GM18498 (cell line): Measurements from ENCODE around the gene SALL1.

ENCODE experiments used
- ATAC-seq: cut with Tn5 transposase; IDR thresholded peaks from one replicate; pipeline ENCODE4 v1.9.1; 2021; ENCODE audit warnings: mild to moderate bottlenecking, moderate library complexity; ENCODE audit not compliant: unreplicated experiment

The SALL1 gene

GRCh38 chr16:51114382-51114781 is 36.7 kb downstream of the SALL1 start:
- no peak for ATAC-seq

- no peak for ATAC-seq
Observed at GRCh38 chr16:51113236-51114125, 37.6 kb downstream of the SALL1 start.

- no peak for ATAC-seq
Observed at GRCh38 chr16:51112323-51112722, 38.7 kb downstream of the SALL1 start.

- no peak for ATAC-seq
Observed at GRCh38 chr16:51111759-51112158, 39.3 kb downstream of the SALL1 start.

DNA sequence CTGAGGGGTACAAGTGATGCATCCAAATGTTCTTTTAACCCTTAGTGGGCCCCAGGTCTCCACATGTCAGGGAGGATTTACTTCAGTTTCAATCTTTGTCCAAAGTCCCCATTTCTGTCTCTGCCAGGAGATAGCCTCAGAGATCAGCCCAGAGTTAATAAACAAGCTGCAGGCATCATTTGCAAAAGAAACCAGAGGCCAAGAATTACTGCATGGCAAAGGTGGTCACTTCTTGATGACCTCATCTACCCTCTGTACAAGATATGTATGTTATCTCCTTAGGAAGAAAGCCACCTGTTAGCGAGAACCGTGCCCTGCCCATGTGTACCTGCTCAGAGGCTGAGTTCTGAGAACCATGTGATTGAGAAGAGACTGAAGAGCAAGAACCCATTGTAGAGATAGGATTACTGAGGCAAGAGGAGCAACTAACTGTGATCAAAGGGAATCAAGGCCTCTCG is 40.3 kb downstream of the SALL1 start:
- no peak for ATAC-seq

DNA sequence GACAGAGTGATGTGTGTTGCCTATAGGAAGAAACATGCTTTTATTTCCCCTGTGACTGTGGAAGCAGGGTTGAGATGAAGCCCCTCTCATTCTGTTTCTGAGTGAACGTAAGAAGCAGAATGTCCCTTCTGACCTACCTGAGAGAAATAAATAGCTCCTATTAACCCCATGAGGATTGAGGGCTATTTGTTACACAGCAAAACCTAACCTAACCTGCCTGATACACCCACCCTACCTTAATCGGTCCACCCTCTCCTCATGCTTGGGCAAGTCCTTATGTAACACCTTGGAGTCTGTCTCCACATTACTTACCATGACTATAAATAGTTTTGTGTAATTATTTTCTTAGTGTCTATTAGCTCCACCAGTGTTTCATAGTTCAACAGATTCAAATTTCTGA is 41.9 kb downstream of the SALL1 start:
- ATAC-seq: no peak

GRCh38 chr16:51107742-51108141 is 43.3 kb downstream of the SALL1 start:
- no peak for ATAC-seq

DNA sequence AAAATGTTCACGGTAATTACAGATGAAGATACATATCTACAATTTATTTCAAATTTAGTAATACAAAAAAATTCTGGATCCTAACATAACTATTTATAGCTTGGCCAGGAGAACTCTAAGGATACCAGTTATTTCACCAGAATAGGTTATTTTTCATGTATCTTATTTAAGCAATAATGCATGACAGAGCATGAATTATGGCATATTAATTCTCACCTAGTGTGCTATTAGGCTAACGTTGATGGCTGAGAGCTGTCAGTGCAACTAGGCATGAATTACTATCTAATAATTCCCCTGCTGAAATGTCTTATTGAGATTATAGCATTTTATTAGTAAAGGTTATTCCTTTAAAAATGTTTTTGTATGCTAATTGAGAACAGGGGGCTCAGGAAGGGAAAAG is 44.5 kb downstream of the SALL1 start:
- no peak for ATAC-seq

- ATAC-seq: no peak
Observed at GRCh38 chr16:51103590-51103989, 47.5 kb downstream of the SALL1 start.

DNA sequence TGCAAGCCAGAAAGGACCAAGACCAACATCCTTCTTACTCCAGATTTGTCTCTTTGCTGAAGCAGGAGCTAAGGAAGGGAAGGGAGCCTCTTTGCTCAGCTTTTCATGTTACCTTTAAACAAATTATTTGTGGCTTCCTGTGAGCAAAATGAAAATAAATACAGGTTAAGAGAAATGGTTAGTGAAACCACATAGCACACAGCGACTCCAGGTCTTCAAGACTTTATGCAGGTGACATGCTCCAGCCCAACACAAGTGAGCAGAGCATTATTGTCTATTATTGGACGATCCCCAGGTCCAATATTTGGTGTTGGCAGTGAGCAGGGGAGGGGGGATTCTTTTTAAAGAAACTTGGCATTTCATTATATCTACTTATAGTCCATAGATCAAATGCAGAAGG is 53.3 kb downstream of the SALL1 start:
- ATAC-seq: no peak

DNA sequence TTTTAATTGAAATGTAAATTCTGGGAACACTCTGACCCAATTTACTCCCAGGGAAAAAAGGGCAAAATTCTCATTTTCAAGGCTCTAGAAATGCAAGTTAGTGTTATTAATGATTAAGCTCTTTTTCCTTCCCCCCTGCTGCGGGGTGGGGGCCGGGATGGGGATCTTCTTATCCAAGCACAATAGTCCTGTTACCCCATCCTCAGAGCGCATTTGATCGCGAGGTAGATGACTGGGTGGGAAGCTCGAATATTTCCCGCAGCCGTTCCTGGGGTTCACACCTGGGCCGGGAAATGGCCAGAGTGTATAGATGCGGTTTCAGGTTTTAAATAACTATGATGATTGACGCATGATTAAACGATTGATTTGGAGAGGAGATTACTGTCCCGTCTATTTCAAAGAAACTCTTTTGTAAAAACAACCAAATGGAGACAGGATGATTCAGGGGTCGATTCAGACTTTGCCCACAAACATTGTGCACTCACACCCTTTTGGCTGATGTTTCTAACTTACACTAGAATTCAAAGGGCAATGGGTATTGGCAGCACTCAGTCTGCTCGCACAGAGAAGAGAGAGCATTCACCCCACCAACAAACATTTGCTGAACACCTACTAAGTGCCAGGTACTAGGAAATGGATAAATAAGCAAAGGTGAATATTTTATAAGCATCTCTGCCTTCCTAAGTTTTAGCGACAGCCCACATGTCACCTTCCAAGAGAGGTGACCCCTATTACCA is 55.0 kb downstream of the SALL1 start:
- ATAC-seq: no peak

DNA sequence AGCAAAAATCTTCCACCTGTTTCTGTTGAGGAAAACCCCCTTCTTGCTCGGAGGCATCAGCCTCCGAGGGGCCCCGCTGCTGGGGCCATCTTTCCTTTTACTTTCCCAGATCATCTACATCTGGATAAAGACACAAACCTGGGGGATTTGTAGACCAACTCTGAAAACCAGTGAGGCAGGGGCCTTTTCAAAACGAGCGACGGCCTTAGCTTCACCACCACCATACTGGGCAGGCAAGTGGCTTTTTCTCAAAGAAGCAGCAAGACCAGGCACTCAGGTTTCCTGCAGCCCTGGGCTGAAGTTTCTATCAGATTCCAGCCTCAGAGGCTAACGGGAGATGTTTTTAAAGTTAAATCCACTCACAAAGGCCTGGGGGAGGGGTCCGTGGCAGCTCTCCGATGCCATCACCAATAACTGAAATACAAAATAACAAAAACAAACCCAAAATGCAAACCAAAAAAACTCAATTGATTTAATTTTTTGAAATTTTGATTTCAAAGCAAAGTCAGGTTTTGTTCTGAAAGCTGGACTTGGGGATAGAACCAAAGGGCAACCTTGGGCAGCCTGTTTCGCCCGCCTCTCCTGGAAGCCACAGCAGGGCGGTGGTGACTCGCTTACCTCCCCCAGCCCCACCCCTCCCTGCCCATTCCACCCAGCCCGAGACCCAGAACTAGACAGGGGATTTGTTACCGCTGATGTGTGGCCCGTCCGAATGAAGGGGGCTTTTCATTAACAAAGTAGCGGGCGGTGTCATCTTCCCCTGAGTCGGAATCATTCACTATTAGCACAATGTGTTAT is 55.8 kb downstream of the SALL1 start:
- ATAC-seq: no peak

DNA sequence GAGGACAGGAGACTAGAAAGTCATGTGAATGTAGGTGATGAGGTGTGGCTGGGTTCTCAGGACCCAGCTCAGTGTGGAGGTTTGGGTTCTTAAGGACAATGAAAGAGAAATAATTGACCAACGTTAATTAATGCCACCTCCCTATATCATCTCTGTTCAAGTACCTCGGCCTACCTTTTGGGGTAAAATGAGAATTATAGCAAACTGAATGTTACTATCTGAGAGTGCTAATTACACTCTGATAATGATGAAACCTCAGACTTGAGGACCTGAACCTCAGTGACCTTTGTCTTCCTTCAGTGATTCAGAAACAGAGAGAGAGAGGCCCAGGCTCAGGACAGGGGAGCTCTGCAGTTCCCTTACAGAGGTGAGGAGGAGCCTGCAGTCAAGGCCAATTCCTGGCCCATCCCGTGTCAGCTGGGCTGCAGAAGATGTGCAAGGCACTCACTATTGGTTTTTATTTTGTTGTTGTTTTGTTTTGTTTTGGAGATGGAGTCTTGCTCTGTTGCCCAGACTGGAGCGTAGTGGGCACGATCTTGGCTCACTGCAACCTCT is 57.3 kb downstream of the SALL1 start:
- no peak for ATAC-seq
